ENCODE measurements around the gene RIT2. TPM values are rescaled to one million over a fixed set of nuclear protein-coding genes. Genes with fewer than 3 reads are reported as not detected.

The RIT2 gene
- total and polyA plus RNA-seq, 9 donors = not detected

- Histone ChIP-seq H3K27ac (no peak overlapping the region), H3K36me3 (no peaks in the 10 kb centered on the region), H3K4me1 (ENCODE audit: insufficient read depth) (no peaks in the 10 kb centered on the region), H3K9me3 (no peaks in the 10 kb centered on the region), H3K27me3 (no peaks in the 10 kb centered on the region), H3K4me3 (no peak overlapping the region)
- no peak for DNase-seq
- intact Hi-C loops (cut with DNase I) = no loop called here
- TF ChIP-seq CTCF (IDR thresholded peaks at IDR 0.05) (no peak), POLR2A (IDR thresholded peaks at IDR 0.05) (no peak), EP300 (IDR thresholded peaks at IDR 0.05) (no peak)
- 71 to 82% (median 78%) methylated on average over 1 of the region's 1 CpG for WGBS, 3 donors
These were observed 166.7 kb downstream of the RIT2 start for GRCh38 chr18:42948831-42949230.

GRCh38 chr18:42941860-42942259 lies 173.6 kb downstream of the RIT2 start:
- Histone ChIP-seq H3K27ac (no peak overlapping the region), H3K36me3 (no peaks in the 10 kb centered on the region), H3K4me1 (ENCODE audit: insufficient read depth) (no peaks in the 10 kb centered on the region), H3K27me3 (no peaks in the 10 kb centered on the region), H3K9me3 (no peaks in the 10 kb centered on the region), H3K4me3 (no peak overlapping the region)
- TF ChIP-seq EP300 (IDR thresholded peaks at IDR 0.05) (no peak), POLR2A (IDR thresholded peaks at IDR 0.05) (no peak)
- no peak for DNase-seq
- WGBS, 3 donors = 86 to 90% (median 88%) methylated on average over 2 of the region's 2 CpGs
- intact Hi-C loops (cut with DNase I) = no loop called here

DNA sequence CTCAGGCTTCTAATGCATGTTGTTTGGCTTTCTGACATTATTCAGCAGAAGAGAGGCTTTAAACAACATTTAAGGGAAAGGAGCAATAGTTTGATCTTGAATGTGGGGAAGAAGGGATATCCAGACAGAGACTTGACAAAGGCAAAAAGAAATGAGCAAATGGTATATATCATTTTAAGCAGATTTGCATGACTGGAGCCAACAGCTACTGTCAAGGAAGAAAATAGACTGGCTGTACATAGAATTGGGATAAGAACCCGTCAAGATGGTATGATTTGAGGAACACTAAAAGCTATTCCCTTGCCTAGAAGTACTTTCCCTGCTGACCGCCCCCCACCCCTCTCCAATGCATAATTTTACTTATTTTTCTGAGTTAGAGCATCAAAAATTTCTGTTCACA lies 174.5 kb downstream of the RIT2 start:
- no peak for TF ChIP-seq EP300 (IDR thresholded peaks at IDR 0.05)
- TF ChIP-seq POLR2A (IDR thresholded peaks at IDR 0.05) = no peak
- no peak for TF ChIP-seq CTCF (IDR thresholded peaks at IDR 0.05)
- 76 to 81% (median 80%) methylated on average over 2 of the region's 2 CpGs for WGBS, 3 donors
- no peak overlapping the region for H3K4me3 ChIP-seq
- no peak for DNase-seq
- H3K4me1 ChIP-seq (ENCODE audit: insufficient read depth) = no peaks in the 10 kb centered on the region
- no peaks in the 10 kb centered on the region for H3K27me3 ChIP-seq
- intact Hi-C loops (cut with DNase I) = no loop called here
- H3K9me3 ChIP-seq = no peaks in the 10 kb centered on the region
- H3K36me3 ChIP-seq = no peaks in the 10 kb centered on the region
- no peak overlapping the region for H3K27ac ChIP-seq

DNA sequence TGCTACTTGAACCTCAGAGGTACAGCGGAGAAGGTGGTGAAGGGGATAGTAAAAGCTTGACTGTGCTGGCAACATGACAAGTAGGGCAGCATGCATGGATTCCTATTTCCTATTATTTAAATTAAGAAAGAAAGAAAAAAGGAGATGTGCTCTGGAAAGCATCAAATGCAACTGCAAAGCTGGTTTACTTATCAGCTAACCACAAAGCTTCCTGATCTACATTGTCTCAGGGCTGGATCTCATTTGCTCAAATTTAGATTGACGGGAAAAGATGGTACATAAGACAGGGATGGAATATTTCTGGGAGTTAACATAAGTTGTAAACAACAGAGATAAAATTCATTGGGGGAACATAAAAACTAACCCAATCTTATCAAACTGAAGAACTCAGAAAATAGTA lies 178.0 kb downstream of the RIT2 start:
- TF ChIP-seq CTCF (IDR thresholded peaks at IDR 0.05) = no peak
- TF ChIP-seq POLR2A (IDR thresholded peaks at IDR 0.05) = no peak
- no peak for TF ChIP-seq EP300 (IDR thresholded peaks at IDR 0.05)
- no peaks in the 10 kb centered on the region for H3K36me3 ChIP-seq
- no peak overlapping the region for H3K4me3 ChIP-seq
- no peaks in the 10 kb centered on the region for H3K27me3 ChIP-seq
- intact Hi-C loops (cut with DNase I) = no loop called here
- no peak overlapping the region for H3K27ac ChIP-seq
- H3K9me3 ChIP-seq = no peaks in the 10 kb centered on the region
- H3K4me1 ChIP-seq (ENCODE audit: insufficient read depth) = no peaks in the 10 kb centered on the region
- no peak for DNase-seq
- 85 to 87% (median 86%) methylated on average over 2 of the region's 2 CpGs for WGBS, 3 donors

DNA sequence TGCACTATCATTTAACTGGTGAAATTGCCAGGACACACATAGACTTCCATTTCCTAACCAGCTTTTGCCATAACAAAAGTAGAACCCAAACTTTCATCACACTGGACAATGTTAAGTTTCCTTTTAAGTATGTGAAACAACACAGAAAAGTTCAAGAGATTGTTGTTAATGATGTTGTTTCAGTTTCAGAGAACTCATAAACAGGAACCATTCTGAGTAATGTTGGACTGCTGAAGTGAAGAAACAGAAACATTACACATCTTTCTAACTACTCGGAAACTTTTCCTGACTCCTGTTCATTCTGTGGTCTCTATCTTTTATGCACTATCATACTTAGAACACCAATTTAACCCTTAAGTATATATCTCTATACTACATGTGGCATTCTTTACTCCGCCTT lies 179.2 kb downstream of the RIT2 start:
- intact Hi-C loops (cut with DNase I) = no loop called here
- WGBS, 3 donors = 46 to 49% (median 47%) methylated on average over 2 of the region's 2 CpGs

More for the DNA sequence above, 179.2 kb downstream of the RIT2 start:
- no peak overlapping the region for H3K4me3 ChIP-seq
- no peak for DNase-seq
- no peaks in the 10 kb centered on the region for H3K9me3 ChIP-seq
- TF ChIP-seq CTCF (IDR thresholded peaks at IDR 0.05) = no peak
- TF ChIP-seq POLR2A (IDR thresholded peaks at IDR 0.05) = no peak
- no peak for TF ChIP-seq EP300 (IDR thresholded peaks at IDR 0.05)
- no peak overlapping the region for H3K27ac ChIP-seq
- H3K27me3 ChIP-seq = no peaks in the 10 kb centered on the region
- peaks cover 2% of the 10 kb centered on the region for H3K4me1 ChIP-seq (ENCODE audit: insufficient read depth)
- H3K36me3 ChIP-seq = no peaks in the 10 kb centered on the region

All from ovary (tissue), 9 donors.